ENCODE results near the gene LRRTM3. TPM values are rescaled to one million over a fixed set of nuclear protein-coding genes. Genes with fewer than 3 reads are reported as not detected.

The LRRTM3 gene
- total RNA-seq, 2 donors from 2014 or later, result 0.14 TPM; not detected in 1

- DNase-seq (ENCODE audit: low spot score) (no peak), ATAC-seq (ENCODE audit: insufficient number of reproducible peaks, low FRiP score, low read depth) (no peak)
- Histone ChIP-seq H3K4me3 (no peak overlapping the region), H3K4me1 (ENCODE audit: control insufficient read depth in 1 of 2, low read depth in 2 of 2) (peaks cover 0 to 10% of the 10 kb centered on the region in 2 donors), H3K27me3 (replicated peaks; ENCODE audit: insufficient read depth) (no peaks in the 10 kb centered on the region), H3K9me3 (no peaks in the 10 kb centered on the region), H3K27ac (no peak overlapping the region), H3K36me3 (no peaks in the 10 kb centered on the region)
- no peak for TF ChIP-seq CTCF (IDR thresholded peaks at IDR 0.05)
Measured at GRCh38 chr10:67140641-67141040, 214.8 kb downstream of the LRRTM3 start.

- Histone ChIP-seq H3K4me3 (no peak overlapping the region), H3K27ac (no peak overlapping the region), H3K9me3 (no peaks in the 10 kb centered on the region), H3K27me3 (replicated peaks; ENCODE audit: insufficient read depth) (no peaks in the 10 kb centered on the region), H3K4me1 (ENCODE audit: control insufficient read depth in 1 of 2, low read depth in 2 of 2) (peaks cover 0 to 10% of the 10 kb centered on the region in 2 donors), H3K36me3 (no peaks in the 10 kb centered on the region)
- no peak for TF ChIP-seq CTCF (IDR thresholded peaks at IDR 0.05)
- DNase-seq (ENCODE audit: low spot score), result no peak
- no peak for ATAC-seq (ENCODE audit: insufficient number of reproducible peaks, low FRiP score, low read depth)
Measured at GRCh38 chr10:67141300-67141699, 215.5 kb downstream of the LRRTM3 start.

GRCh38 chr10:67144530-67144929 is 218.7 kb downstream of the LRRTM3 start:
- DNase-seq (ENCODE audit: low spot score) (no peak), ATAC-seq (ENCODE audit: insufficient number of reproducible peaks, low FRiP score, low read depth) (no peak)
- Histone ChIP-seq H3K36me3 (no peaks in the 10 kb centered on the region), H3K4me3 (no peak overlapping the region), H3K9me3 (no peaks in the 10 kb centered on the region), H3K4me1 (ENCODE audit: control insufficient read depth in 1 of 2, low read depth in 2 of 2) (peaks cover 0 to 10% of the 10 kb centered on the region in 2 donors), H3K27ac (no peak overlapping the region), H3K27me3 (replicated peaks; ENCODE audit: insufficient read depth) (no peaks in the 10 kb centered on the region)
- no peak for TF ChIP-seq CTCF (IDR thresholded peaks at IDR 0.05)

Measured in thoracic aorta (tissue), 2 donors.